NK-92 (cell line): ENCODE results near the gene DAG1.

Experiments used
- DNase-seq: peaks from one replicate; lab custom pipeline; 2025; ENCODE audit not compliant: unreplicated experiment; lab: John Stamatoyannopoulos, UW

DAG1 gene

DNA sequence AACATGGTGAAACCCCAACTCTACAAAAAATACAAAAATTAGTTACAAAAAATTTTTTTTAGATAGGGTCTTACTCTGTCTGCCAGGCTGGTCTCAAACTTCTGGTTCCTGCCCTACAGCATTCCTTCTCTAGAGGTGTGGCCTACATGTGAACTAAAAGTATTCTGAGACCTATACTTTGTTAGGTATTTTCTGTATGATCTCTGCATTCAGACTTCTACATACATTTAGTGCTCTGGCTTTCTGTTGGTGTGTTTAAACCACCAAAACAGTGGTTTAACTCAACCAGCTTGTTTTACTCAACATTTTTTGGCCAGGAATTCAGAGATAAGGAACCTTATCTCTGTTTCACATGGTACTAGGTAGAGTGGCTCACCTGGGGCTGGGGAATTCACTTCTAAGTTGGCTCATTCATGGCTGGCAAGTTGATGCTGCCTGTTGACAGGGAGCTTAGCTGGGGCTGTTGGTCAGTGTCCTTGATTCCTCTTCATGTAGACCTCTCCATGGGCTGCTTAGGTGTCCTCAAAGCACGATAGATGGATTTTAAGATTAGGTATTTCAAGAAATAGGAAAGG lies 42.8 kb downstream of the DAG1 start:
- DNase-seq: no peak

DNA sequence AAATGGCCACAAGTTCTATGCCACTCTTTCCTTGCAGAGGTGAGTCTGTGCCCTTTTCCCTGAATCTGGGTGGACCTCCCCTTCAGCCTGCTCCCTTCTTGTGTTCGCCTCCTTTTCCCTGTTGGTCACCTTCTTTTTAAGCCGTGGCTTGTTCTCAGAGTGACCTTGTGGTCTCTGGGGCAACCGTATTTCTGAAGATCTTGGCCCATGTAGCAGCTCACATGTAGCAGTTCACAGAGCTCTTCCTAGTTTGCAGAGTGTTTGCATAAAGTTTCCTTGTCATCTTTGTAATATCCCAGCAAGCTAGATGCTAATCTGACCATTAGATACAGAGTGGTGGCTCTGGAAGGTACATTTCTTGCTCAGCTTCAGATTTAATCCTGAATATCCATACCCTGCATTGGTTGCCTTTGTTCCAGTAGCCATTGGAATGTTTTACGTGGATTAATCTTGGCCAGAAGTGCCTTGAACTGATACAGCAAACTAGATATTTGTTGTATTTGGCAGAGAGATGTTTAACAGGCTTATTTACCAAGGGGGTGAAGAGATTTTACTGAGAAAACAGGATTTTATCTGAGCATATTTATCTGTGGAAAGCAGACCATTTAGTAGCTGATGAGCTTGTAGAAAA lies 43.5 kb downstream of the DAG1 start:
- DNase-seq: no peak

DNA sequence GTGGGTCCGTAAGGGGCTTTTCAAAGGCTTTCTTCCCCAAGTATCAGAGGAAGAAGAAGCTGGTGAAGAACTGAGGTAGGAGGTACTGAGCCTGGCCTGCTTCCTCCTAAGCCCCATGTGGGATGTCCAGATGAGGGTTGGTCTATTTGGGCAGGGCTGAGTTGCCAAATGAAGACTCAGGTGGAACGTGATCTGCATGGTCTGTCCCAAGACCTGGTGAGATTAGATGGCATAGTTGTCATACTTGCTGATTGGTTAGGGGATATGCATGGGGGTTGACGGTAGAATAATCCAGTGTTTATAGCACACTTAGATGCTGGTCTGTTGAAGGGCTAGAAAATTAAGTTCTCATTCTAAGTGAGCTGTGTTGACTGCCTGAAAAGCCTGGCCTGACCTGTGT lies 47.9 kb downstream of the DAG1 start:
- DNase-seq: no peak

DNA sequence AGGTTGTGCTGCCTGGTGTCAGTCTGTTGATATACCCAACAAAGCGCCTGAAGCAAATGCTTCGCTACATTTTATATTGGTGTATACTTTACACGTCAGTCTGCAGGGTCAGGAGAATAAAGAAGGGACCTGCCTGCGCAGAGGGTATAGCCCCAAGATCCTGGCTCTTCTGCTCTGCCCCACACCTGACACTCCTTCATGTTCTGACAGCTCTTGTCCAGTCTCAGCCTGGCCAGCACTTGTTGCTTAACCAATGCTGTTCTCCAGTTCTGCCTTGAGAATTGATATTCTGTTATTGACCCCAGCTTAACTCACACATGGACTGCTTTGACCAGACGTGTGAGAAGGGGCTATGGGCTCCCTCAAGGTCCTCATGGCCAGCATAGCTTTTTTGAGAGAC lies 48.4 kb downstream of the DAG1 start:
- no peak for DNase-seq

DNA sequence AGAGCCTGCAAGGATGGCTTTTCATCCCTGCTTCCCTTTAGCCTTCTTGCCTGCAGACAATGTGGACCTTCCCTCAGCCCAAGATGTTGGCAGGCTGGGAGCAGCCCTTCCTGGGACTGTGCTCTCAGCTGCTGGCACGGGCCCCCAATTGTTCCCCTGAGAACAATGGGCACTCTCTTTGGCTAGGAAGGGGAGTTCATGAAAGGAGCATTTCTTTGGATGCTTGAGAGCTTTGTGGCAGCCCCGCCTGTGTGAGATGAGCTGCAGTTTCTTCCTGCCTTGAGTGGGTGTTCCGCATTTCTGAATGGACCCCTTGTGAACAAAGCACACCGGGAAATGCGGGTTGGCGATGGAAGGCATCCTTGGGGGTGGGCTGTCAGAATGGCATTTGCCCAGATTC lies 49.2 kb downstream of the DAG1 start:
- DNase-seq: no peak

DNA sequence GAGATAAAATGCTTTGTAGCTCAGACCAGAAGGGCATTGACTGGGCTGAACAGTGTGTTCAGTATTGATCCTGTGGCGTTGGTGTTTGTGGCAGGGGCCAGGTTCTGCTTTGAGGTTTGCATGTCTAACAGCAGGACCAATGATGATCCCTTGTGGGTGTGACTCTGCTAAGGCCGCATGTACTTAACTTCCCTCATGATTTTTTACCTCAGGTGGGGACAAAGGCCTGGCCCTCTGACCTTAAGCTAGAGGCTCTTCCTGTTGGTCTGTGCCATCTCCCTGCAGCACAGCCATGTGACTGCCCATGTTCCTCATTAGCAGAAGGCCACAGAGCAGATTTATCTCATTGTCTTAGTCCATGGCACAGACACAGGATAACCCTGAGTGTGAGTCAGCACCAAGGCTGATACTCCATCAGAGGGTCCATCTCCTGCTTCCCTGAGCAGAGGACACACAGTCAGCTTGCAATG lies 49.9 kb downstream of the DAG1 start:
- DNase-seq: no peak

DNA sequence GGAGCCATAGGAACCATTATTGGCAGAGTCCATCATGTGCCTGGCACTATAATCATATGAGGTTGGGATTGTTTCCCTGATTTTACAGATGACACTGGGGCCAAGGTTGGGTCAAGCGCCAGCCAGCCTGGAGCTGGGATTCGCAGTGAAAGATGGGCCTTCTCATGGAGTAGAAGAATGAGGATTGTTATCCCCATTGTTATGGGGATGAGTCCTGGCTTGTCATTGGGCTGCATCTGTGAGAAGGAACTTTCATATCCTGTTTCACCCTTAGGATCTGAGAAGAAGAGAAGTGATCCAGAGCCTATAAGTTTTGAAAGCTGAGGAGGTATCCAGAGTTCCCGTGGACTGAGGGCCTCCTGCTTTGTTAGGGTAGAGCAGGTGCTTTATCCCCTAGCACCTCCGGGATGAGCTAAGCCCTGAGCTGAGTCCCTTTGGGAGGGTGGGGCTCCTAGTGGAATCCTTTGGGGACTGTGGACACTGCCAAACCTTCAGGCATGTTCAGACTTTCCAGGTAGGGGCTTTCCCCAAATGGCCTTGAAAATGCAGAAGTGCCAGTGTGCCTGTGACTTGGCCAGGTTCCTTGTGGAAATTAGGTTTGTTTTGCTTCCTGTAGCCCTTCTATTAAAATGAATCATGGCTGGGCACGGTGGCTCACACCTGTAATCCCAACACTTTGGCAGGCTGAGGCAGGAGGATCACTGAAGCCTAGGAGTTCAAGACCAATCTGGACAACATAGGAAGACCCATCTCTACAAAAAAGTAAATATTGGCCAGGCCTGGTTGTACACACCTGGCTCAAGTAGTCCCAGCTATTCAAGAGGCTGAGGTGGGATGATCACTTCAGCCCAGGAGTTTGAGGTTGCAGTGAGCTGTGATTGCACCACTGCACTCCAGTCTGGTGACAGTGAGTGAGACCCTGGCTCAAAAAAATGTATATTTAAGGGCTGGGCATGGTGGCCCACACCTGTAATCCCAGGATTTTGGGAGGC lies 54.0 kb downstream of the DAG1 start:
- no peak for DNase-seq

DNA sequence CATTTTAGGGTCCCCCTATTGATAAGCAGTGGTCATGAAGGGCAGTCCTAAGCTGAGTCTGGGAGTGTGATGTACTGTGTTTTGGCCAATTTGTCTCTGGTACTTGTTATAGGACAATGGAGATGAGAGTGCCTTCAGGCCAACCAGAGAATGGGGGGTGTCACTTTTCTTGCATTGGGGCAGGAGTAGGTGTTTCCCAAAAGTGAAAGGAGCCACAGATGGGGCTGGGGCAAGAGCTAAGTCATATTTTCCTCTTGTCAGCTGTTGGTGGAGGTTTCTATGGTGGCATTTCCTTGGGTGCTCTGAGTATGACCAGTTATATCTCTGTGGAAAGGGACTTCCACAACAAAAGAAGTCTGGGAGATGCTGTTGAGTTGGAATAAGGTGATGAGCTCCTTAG lies 59.5 kb downstream of the DAG1 start:
- no peak for DNase-seq

DNA sequence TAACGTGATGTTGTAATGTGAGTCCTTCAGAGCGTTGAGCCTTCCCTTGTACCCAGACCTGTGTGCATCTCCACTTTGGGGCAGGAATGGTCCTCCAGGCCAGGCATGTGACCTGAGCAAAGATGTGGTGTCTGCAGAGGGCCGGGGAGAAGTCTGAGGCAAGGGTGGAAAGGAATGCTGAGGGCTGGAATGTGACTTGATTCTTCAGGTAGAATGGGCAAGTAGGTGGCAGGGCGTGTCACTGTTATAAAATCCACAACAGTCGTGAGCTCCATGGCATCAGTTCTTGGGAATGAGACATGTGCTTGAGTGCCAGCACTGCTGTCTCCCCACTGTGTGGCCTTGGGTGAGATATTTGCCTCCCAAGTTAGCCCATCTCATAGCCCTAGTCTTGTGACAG lies 60.2 kb downstream of the DAG1 start:
- no peak for DNase-seq

DNA sequence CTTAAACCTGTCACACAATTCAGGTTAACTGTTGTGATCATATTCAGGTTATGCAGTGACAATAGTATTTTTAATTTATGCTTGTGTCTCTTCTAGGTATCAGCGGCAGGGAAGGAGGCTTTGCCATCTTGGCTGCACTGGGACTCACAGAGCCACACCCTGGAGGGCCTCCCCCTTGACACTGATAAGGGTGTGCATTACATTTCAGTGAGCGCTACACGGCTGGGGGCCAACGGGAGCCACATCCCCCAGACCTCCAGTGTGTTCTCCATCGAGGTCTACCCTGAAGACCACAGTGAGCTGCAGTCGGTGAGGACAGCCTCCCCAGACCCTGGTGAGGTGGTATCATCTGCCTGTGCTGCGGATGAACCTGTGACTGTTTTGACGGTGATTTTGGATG lies 60.6 kb downstream of the DAG1 start:
- no peak for DNase-seq

DNA sequence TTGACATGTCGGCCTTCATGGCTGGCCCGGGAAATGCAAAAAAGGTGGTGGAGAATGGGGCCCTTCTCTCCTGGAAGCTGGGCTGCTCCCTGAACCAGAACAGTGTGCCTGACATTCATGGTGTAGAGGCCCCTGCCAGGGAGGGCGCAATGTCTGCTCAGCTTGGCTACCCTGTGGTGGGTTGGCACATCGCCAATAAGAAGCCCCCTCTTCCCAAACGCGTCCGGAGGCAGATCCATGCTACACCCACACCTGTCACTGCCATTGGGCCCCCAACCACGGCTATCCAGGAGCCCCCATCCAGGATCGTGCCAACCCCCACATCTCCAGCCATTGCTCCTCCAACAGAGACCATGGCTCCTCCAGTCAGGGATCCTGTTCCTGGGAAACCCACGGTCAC lies 61.2 kb downstream of the DAG1 start:
- no peak for DNase-seq

DNA sequence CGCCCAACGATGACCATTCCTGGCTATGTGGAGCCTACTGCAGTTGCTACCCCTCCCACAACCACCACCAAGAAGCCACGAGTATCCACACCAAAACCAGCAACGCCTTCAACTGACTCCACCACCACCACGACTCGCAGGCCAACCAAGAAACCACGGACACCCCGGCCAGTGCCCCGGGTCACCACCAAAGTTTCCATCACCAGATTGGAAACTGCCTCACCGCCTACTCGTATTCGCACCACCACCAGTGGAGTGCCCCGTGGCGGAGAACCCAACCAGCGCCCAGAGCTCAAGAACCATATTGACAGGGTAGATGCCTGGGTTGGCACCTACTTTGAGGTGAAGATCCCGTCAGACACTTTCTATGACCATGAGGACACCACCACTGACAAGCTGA lies 61.6 kb downstream of the DAG1 start:
- no peak for DNase-seq

DNA sequence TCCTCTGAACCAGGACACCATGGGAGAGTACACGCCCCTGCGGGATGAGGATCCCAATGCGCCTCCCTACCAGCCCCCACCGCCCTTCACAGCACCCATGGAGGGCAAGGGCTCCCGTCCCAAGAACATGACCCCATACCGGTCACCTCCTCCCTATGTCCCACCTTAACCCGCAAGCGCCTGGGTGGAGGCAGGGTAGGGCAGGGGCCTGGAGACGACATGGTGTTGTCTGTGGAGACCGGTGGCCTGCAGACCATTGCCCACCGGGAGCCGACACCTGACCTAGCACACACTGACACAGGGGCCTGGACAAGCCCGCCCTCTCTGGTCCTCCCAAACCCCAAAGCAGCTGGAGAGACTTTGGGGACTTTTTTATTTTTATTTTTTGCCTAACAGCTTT lies 63.0 kb downstream of the DAG1 start:
- DNase-seq: no peak

DNA sequence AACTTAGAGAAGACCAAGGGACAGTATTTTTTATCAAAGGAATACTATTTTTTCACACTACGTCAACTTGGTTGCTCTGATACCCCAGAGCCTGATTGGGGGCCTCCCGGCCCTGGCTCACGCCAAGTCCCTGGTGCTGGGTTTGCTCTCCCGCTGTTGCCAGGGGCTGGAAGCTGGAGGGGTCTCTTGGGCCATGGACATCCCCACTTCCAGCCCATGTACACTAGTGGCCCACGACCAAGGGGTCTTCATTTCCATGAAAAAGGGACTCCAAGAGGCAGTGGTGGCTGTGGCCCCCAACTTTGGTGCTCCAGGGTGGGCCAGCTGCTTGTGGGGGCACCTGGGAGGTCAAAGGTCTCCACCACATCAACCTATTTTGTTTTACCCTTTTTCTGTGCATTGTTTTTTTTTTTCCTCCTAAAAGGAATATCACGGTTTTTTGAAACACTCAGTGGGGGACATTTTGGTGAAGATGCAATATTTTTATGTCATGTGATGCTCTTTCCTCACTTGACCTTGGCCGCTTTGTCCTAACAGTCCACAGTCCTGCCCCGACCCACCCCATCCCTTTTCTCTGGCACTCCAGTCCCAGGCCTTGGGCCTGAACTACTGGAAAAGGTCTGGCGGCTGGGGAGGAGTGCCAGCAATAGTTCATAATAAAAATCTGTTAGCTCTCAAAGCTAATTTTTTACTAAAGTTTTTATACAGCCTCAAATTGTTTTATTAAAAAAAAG lies 63.9 kb downstream of the DAG1 start:
- DNase-seq: no peak

DNA sequence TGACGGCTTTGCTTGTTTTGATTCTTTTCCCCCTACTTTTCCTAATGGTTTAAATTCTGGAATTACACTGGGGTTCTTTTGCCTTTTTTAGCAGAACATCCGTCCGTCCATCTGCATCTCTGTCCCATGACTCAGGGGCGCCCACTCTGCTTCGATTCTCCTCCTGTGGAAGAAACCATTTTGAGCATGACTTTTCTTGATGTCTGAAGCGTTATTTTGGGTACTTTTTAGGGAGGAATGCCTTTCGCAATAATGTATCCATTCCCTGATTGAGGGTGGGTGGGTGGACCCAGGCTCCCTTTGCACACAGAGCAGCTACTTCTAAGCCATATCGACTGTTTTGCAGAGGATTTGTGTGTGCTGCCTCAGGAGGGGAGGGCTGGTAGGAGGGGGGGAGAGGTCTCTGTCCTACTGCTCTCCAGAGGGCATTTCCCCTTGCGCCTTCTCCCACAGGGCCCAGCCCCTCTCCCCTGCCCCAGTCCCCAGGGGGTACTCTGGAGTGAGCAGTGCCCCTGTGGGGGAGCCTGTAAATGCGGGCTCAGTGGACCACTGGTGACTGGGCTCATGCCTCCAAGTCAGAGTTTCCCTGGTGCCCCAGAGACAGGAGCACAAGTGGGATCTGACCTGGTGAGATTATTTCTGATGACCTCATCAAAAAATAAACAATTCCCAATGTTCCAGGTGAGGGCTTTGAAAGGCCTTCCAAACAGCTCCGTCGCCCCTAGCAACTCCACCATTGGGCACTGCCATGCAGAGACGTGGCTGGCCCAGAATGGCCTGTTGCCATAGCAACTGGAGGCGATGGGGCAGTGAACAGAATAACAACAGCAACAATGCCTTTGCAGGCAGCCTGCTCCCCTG lies 64.7 kb downstream of the DAG1 start:
- no peak for DNase-seq

DNA sequence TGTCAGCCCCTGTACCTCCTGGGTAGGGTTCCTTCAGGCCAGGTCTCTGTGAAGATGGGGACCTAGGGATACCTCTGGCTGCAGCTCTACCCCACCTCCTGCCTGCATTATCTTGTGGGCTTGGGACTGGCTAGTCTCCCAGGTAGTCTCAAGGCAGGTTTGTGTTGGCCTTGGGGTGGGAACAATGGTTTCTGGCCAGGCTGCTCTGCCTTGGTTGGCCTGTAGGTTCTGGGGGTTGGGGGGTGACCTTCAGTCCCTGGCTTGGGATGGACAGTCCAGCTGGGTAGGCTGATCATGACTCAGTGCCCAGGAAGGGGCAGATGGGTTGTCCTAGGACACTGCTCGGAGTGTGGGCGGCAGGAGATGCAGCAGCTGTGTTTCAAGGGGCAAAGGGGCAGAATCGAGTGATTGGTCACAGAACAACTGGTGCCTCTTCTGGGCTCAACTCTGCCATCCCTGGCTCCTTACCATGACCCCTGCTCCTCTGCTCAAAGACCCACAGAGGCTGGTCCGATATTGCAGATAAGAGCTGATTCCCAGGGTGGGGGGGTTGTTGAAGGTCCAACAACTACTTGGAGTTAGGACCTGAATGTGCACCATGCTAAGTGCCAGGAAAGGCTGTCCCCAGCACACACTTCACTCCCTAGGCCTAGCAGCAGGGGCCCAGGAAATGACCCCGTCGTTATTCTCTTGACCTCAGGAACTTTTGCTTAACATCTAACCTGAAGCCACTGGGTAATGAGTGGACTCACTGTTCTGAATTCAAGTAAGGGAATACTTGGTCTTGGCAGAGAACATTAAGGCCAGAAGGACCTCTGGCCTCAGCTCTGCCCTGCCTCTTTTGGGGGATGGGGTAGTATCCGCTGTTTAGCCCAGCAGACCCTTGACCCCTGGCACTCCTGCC lies 66.2 kb downstream of the DAG1 start:
- no peak for DNase-seq

DNA sequence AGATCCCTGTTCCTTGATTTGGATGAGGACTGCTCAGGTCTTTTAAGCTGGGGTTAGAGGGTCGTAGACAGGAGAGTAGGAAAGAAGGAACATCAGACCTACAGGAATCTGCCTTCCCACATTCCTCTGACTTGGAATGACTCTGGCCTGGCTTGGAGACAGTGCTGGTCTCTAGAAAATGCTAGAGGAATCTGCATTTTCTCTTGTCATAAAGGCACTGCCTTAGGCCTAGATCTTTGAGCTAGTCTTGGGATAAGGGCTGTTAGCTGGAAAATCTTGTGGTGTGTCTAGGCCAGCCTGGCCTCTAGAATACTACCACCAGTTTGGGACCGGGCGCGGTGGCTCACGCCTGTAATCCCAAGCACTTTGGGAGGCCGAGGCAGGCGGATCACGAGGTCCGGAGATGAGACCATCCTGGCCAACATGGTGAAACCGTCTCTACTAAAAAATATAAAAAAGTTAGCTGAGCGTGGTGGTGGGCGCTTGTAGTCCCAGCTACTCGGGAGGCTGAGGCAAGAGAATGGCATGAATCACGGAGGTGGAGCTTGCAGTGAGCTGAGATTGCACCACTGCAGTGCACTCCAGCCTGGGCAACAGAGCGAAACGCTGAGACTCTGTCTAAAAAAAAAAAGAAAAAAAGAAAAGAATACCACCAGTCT lies 66.9 kb downstream of the DAG1 start:
- no peak for DNase-seq

DNA sequence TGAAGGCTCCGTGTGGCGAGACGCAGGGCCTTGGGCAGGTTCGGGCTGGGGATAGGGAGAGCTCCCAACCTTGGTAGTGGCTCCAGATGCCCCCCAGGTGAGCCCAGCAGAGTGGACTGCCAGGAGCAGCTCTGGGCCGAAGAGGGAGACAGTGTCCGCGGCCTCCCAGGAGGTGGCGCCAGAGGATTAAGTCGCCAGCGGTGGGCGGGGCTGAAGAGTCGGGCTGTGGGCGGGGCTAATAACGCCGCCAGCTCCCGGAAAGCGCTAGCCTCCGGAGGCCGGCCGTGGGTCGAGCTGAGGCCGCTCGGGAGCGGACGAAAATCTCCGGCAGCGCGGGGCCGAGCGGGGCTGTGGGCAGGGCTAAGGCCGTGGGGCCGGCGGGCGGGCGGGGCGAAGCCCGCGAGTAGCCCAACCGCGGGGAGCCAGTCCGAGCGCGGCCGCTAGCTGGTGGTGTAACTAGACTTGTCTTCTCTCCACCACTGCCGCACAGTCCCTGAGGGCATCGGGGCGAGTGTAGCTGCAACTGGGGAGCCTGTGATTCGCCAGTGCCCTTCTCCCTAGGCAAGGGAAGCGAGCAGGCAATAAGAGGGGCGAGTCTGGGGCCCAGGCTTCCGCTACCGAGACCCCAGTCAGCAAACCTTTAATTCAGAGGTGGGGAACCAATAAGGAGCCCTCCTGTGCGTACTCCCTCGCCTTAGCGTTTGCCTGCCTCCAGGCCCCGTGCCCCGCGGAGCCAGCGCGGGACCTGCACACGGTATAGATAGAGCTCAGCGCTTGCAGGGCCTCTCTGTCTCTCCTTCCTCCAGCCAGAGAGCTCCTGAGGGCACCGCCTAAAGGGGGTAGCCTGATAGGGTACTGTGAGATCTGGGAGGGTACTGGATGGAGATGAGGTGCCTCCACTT lies 69.8 kb downstream of the DAG1 start:
- peak; percentile 38 for DNase-seq
